NT2/D1 (cell line): ENCODE measurements around the gene IRF8.

Experiments used
- DNase-seq: peaks from one replicate; pipeline ENCODE4 v3.0.0-alpha.2; 2011; ENCODE audit warnings: low read depth, low spot score
- H3K27me3 ChIP-seq: 2 replicates; pipeline ENCODE4 v1.6.0; 2011; ENCODE audit warnings: mild to moderate bottlenecking; ENCODE audit not compliant: insufficient read length, insufficient read depth
- H3K36me3 ChIP-seq: 2 replicates; pipeline ENCODE4 v1.6.1; 2011; ENCODE audit warnings: mild to moderate bottlenecking, low read length, mixed read lengths; ENCODE audit not compliant: insufficient read depth, insufficient read length
- H3K4me1 ChIP-seq: 2 replicates; pipeline ENCODE4 v1.5.1; 2011; ENCODE audit not compliant: insufficient read depth, insufficient read length
- H3K4me3 ChIP-seq: 2 replicates; pipeline ENCODE4 v1.5.1; 2011; ENCODE audit warnings: low read depth; ENCODE audit not compliant: insufficient read length
- H3K9ac ChIP-seq: 2 replicates; pipeline ENCODE4 v1.6.0; 2011; ENCODE audit warnings: low read depth; ENCODE audit not compliant: insufficient read length
- H3K9me3 ChIP-seq: 2 replicates; pipeline ENCODE4 v1.5.1; 2011; ENCODE audit warnings: mild to moderate bottlenecking, low read length; ENCODE audit not compliant: insufficient read depth
- SUZ12 ChIP-seq: IDR thresholded peaks from 2 replicates; pipeline ENCODE4 v1.6.1; 2011; ENCODE audit not compliant: insufficient read length, insufficient read depth; ENCODE audit errors: extremely low read depth
- YY1 ChIP-seq: IDR thresholded peaks from 2 replicates; pipeline ENCODE4 v1.6.1; 2011; ENCODE audit not compliant: insufficient read length, insufficient read depth
- ZNF274 ChIP-seq: IDR thresholded peaks from 2 replicates; pipeline ENCODE4 v1.6.1; 2011; ENCODE audit warnings: mild to moderate bottlenecking, low read depth, low read length

Gene IRF8

GRCh38 chr16:85908444-85908843 lies 9.5 kb downstream of the IRF8 start:
- H3K9ac ChIP-seq: no peak overlapping the region
- peaks cover 5% of the 10 kb centered on the region for H3K4me1 ChIP-seq
- H3K36me3 ChIP-seq: no peaks in the 10 kb centered on the region
- no peak overlapping the region for H3K4me3 ChIP-seq
- DNase-seq: no peak
- 0 out of 2 replicates have a peak, but pooled peaks cover 3% of the 10 kb centered on the region for H3K9me3 ChIP-seq
- H3K27me3 ChIP-seq: peaks cover 4% of the 10 kb centered on the region
- no peak for TF ChIP-seq ZNF274
- no peak for TF ChIP-seq SUZ12
- TF ChIP-seq YY1: no peak

GRCh38 chr16:85908889-85909589 lies 10.1 kb downstream of the IRF8 start:
- Histone ChIP-seq H3K9me3 (0 out of 2 replicates have a peak, but pooled peaks cover 3% of the 10 kb centered on the region), H3K4me3 (no peak overlapping the region), H3K4me1 (peaks cover 8% of the 10 kb centered on the region), H3K36me3 (no peaks in the 10 kb centered on the region), H3K27me3 (no peaks in the 10 kb centered on the region), H3K9ac (no peak overlapping the region)
- TF ChIP-seq YY1 (no peak), SUZ12 (no peak), ZNF274 (no peak)
- no peak for DNase-seq

- TF ChIP-seq SUZ12 (no peak), ZNF274 (no peak)
- Histone ChIP-seq H3K27me3 (no peaks in the 10 kb centered on the region), H3K4me3 (no peak overlapping the region), H3K9ac (no peak overlapping the region), H3K9me3 (0 out of 2 replicates have a peak, but pooled peaks cover 3% of the 10 kb centered on the region), H3K36me3 (no peaks in the 10 kb centered on the region), H3K4me1 (peaks cover 13% of the 10 kb centered on the region)
- DNase-seq: no peak
These were observed 11.2 kb downstream of the IRF8 start for GRCh38 chr16:85909932-85910853.

GRCh38 chr16:85910854-85911247 lies 11.9 kb downstream of the IRF8 start:
- no peak for DNase-seq
- Histone ChIP-seq H3K9me3 (0 out of 2 replicates have a peak, but pooled peaks cover under 1% of the 10 kb centered on the region), H3K4me1 (peaks cover 13% of the 10 kb centered on the region), H3K9ac (no peak overlapping the region), H3K4me3 (no peak overlapping the region), H3K27me3 (no peaks in the 10 kb centered on the region), H3K36me3 (no peaks in the 10 kb centered on the region)
- no peak for TF ChIP-seq ZNF274
- TF ChIP-seq SUZ12: no peak
- no peak for TF ChIP-seq YY1

GRCh38 chr16:85911251-85911930 lies 12.4 kb downstream of the IRF8 start:
- Histone ChIP-seq H3K27me3 (no peaks in the 10 kb centered on the region), H3K4me3 (no peak overlapping the region), H3K9ac (no peak overlapping the region), H3K9me3 (no peaks in the 10 kb centered on the region), H3K4me1 (peaks cover 13% of the 10 kb centered on the region), H3K36me3 (no peaks in the 10 kb centered on the region)
- TF ChIP-seq YY1: no peak
- TF ChIP-seq SUZ12: no peak
- no peak for DNase-seq

- Histone ChIP-seq H3K36me3 (no peaks in the 10 kb centered on the region), H3K9me3 (no peaks in the 10 kb centered on the region), H3K4me3 (no peak overlapping the region), H3K9ac (no peak overlapping the region), H3K4me1 (peaks cover 16% of the 10 kb centered on the region), H3K27me3 (no peaks in the 10 kb centered on the region)
- TF ChIP-seq SUZ12 (no peak), YY1 (no peak), ZNF274 (no peak)
- DNase-seq: no peak
These were observed 13.4 kb downstream of the IRF8 start for GRCh38 chr16:85912211-85912974.
